HG03108 (cell line): ENCODE results near the gene NR5A1.

ENCODE experiments used
- ATAC-seq: cut with Tn5 transposase; IDR thresholded peaks from one replicate; pipeline ENCODE4 v1.9.1; 2021; ENCODE audit warnings: moderate library complexity; ENCODE audit not compliant: unreplicated experiment

NR5A1 gene

DNA sequence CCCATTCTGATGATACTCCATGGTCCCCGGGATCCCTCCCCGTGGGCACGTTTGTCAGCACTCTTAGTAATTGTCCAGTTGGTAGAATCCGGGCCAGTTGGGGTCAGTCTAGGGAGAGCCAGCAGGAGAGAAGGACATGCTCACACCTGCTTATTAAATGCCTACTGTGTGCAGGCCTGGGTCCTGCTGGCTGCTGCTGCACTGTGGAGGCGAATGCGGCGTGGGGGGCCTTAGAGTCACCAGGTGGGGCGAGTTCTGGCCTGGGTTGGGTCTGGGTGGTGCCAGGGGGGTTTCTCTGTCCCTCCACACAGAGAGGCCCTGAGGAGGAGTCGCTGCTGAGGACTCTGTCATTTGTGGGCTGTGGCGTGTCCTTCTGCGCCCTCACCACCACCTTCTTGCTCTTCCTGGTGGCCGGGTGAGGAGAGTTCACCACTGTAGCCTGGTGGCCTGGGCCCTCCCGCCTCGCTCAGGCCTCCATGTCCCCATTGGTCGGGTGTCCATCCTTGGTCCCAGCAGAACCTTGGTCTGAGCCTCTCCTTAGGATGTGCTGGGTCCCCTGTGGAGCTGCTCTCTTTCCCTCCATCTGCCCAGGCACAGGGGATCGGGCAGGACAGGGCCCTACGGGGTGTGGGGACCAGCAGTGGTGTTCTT is 39.7 kb downstream of the NR5A1 start:
- ATAC-seq: no peak

DNA sequence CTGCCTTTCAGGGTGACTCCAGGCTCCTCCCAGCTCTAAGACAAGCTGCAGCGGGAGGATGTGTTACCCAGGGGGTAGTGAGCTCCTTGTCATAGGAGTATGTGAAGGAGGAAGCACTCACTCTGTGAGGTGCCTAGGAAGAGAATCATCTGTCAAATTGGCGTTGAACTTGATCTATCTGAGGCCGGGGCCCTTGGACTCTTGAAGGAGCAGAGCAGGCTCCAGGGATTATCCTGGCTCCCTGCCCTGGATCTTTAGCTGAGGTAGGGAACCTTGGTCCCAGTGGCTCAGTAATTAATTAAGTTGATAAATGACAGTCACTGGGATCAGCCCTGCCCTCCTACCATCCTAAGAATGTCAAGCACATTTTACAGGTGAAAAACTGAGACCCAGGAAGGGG is 41.5 kb downstream of the NR5A1 start:
- no peak for ATAC-seq

DNA sequence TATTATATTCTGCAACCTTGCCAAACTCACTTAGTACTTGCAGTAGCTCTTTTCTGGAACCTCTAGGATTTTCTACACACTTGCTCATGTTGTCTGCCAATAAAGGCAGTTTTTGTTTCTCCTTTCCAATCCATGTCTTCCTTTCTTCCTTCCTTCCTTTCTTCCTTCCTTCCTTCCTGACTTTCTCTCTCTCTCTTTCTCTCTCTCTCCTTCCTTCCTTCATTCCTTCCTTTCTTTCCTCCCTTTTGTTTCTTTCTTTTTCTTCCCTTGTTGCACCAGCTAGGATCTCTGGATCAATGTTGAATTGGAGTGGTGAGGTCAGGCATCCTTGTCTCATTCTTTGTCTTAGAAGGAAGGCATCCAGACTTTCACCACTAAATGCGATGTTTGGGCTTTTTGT is 44.5 kb downstream of the NR5A1 start:
- no peak for ATAC-seq

DNA sequence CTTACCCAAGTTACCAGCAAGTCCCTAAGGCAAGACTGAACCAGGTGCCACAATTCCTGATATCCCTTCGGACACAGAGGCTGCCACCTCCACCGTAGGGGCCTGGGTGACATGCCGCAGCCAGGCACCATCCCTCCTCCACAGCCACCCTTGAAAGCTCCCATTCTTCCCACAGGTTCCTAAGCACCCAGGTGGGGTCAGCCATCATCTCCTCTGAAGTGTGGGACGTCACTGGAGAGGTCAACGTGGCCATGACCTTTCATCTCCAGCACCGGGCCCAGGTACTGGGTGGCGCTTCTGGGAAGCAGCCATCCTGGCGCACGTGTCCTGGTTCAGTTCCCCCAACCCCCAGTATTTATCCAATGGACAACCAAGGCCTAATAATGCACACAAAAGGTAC is 48.8 kb downstream of the NR5A1 start:
- ATAC-seq: no peak

DNA sequence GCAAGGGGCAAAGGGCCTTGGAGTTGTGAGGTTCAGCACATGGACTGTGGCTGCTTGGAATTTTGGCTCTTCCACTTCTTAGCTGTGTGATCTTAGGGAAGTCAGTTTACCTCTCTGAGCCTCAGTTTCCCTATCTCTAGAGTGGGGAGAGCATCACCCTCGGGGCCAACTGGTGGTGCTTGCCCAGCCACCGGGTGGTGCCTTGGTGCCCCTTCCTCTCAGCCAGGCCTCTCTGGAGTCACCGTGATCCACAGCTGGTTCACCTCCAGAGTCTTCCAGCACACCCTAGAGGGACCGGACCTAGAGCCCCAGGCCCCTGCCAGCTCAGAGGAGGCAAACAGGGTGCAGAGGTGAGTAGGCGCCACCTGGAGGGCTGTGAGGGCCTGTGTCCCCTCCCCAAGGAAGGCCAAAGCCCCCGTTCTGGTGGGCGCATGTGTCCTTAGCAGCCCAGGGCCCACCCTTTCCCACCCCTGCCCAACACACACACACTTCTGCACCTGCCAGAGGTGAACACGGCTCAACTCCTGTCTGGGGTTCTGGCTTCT is 49.2 kb downstream of the NR5A1 start:
- ATAC-seq: no peak

DNA sequence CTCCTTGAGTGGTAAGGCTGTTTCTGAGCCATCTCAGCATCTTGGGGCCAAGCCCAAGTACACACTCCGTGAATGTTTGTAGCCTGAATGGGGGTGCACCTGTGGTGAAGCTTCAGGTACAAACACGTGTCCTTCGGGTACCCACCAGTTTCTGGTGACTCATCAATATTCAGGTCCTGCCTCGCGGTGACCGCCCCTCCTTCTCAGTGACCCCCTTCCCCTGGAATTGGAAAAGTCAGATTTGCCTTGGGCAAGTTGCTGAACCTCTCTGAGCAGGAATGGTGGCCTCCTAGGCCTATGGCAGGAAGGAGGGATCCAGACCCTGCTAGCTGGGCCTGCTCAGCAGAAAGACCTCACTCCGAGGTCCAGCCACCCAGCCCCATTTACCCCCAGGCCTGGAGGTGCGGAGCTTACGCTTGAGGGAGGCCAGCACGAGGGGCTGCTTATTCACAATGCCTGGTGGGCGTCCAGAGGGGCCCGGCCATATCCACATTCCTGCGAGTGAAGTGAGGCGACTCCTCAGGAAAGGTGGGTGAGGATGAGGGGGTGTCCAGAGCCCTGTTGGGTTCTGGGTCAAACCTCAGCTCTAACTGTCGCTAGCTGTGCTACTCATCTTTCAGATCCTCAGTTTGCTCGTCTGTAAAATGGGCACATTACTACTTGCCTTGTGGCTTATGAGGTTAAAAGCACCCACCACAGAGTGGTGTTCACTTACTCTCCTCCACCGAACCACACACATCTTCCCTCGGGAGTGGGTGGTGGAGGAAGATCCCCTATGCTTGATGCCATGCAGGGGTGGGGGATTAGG is 49.9 kb downstream of the NR5A1 start:
- ATAC-seq: no peak

DNA sequence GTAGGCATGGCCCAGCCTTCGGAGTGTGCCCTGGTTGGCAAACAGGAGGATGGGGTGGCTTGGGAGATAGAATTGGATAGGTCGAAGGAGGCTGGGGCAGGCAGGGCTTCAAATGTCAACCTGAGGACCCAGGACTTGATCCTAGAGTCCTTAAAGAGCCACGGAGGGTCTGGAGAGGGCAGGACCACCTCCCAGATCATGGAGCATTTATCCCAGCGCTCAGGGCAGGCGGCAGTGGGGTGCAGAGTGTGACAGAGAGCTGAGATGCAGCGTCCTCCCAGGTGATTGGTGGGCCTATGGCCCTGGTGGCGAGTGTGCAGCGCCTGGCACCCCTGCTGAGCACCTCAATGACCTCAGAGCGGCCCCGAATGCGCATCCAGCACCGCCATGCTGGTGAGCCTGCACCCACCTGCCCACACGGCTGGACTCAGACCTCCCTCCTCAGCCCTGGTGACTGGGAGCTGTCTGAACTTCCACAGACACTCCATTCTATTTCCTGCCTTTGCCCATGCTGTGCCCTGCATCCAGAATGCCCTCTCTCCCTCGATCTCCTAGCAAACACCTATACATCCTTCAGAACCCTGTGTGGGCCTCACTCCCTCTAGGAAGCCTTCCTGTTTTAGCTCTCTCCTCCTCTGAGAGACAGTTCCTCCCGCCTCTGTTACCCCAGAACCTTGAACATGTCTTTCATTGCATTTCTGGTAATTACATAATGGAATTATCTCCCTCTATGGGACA is 50.7 kb downstream of the NR5A1 start:
- ATAC-seq: no peak

DNA sequence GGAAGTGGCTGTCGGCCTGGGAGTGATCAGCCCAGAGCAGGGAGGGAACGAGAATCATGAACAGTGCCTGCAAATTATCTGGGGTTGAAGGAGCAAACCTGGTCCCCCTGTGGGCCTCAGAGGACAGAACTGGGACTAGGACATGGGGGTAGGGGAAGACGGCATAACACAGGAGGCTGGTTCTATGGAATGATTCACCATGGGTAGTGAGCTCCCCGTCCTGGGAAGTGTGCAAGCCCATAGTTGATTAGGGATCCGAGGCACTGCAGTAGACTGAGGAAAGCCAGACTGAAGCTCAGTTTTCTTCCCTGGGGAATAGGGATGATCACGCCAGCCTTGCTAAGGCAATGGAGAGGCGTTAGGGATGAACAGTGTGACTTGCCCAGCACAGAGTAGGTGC is 51.4 kb downstream of the NR5A1 start:
- no peak for ATAC-seq

DNA sequence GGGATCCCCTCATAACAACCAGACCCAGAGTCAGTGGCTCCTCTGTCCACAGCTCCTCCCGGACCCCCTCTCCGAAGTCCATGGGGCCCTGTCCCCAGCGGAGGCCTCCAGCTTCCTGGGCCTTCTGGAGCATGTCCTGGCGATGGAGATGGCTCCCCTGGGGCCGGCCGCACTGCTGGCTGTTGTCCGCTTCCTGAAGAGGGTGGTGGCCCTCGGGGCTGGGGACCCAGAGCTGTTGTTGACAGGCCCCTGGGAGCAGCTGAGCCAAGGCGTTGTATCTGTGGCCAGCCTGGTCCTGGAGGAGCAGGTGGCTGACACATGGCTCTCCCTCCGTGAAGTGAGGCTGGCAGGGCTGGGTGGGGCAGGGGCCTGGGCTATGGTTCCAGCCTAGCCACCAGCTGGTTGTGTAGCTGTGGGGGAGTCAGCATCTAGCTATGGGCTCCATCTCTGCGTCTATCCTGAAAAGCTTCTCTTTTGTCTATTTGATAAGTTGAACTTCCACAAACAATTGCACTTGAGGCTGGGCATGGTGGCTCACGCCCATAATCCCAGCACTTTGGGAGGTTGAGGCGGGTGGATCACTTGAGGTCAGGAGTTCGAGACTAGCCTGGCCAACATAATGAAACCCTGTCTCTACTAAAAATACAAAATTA is 52.3 kb downstream of the NR5A1 start:
- no peak for ATAC-seq

DNA sequence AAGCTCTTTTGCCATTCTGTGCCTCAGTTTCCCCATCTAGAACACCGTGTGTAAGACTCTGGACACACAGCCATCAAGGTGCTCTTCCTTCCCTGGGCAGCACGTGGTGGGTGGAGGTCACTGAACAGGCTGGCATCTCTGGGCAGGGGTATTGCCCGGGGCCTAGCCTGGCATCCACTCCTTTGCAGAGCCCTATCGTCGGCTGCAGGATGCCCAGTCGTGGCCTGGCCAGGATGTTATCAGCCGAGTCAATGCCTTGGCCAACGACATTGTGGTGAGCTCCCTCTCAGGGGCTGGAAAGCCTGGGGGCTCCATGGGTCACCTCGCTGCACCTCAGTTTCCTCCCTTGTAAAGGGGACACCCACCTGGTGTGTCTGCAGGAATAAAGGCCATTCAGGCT is 52.9 kb downstream of the NR5A1 start:
- ATAC-seq: no peak

DNA sequence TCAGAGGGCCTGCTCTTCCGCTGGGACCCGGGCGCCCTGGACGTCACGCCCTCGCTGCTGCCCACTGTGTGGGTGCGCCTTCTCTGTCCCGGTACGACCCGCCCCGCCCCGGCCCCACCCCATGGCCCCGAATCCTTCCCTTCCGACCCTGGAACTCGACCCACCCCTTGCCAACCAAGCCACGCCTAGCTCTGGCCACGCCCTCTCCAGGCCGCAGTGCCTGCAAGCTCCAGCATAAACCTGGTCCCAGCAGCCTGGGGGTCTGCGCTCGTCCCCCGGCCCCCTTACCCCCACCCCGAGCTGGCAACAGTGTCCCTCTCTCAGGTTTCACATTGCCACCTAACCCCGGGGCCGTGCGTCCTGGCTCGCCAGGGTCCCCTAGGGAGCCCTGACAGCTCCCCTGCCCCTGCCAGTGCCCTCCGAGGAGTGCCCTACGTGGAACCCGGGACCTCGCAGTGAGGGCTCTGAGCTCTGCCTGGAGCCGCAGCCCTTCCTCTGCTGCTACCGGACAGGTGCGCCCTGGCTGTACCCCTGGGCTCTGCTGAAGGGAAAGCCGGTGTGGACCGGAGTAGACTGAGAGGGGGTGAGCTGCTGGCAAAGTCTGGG is 53.5 kb downstream of the NR5A1 start:
- ATAC-seq: no peak

DNA sequence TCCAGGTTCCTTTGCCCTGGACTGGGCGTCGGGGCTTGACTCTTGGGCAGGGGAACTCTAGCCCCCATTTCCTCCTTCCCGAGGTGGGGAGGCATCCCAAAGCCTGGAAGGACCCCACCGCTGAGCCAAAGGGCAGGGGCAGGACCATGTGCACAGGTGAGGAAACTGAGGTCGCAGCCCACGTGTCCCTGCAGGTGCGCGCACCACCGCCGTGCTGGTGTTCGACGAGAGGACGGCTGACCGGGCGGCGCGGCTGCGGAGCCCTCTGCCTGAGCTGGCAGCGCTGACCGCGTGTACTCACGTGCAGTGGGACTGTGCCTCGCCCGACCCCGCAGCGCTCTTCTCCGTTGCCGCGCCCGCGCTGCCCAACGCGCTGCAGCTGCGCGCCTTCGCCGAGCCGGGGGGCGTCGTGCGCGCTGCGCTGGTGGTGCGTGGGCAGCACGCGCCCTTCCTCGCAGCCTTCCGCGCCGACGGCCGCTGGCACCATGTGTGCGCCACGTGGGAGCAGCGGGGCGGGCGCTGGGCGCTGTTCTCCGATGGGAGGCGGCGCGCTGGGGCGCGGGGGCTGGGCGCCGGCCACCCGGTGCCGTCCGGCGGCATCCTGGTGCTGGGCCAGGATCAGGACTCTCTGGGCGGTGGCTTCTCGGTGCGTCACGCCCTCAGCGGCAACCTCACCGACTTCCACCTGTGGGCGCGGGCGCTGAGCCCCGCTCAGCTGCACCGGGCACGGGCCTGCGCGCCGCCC is 54.2 kb downstream of the NR5A1 start:
- ATAC-seq: no peak

DNA sequence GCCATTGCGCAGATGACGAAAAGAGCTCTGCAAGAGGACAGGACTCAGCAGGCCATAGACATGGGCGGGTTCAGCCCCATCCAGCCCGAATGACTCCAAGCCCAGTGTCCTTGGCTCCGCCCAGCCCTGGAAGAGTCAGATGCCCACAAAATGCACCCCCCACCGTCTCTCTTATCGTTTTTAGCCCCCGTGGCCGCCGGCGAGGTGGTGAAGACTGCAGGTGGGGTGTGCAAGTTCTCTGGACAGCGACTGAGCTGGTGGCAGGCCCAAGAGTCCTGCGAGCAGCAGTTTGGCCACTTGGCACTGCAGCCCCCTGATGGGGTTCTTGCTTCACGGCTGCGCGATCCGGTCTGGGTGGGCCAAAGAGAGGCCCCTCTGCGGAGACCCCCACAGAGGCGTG is 54.9 kb downstream of the NR5A1 start:
- no peak for ATAC-seq

DNA sequence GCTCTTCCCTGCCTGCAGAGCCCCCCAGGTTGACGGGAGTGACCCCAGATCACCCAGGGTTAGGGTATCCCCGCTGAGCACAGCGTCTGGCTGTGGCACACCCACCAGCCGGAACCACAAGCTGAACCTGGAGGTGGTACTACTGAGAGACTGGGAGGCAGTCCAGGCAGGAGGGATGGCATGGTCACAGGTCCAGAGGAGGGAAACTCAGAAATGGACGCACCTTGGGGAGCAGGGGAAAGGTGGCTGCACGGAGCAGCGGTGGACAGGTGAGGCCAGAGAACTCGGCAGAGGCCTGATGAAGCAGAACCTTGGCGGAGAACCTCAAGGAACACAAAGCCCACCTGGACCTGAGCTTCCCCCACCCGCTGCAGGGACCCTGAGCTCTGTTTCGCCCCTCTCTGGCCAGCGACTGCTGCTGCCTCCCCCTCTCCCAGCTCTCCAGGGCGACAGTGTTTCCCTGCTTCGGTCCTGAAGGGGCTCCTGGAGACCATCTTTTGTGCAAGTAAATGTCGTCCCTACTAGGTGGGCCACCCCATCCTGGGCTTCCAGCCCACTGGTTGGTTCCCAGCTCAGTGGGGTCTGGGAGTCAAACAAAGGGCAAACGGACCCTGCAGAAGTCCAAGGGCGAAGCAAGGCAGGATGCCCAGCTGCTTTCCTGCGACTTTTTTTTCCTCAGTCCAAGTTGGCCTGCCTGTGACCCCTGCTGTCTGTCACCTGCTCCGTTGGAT is 56.1 kb downstream of the NR5A1 start:
- no peak for ATAC-seq

DNA sequence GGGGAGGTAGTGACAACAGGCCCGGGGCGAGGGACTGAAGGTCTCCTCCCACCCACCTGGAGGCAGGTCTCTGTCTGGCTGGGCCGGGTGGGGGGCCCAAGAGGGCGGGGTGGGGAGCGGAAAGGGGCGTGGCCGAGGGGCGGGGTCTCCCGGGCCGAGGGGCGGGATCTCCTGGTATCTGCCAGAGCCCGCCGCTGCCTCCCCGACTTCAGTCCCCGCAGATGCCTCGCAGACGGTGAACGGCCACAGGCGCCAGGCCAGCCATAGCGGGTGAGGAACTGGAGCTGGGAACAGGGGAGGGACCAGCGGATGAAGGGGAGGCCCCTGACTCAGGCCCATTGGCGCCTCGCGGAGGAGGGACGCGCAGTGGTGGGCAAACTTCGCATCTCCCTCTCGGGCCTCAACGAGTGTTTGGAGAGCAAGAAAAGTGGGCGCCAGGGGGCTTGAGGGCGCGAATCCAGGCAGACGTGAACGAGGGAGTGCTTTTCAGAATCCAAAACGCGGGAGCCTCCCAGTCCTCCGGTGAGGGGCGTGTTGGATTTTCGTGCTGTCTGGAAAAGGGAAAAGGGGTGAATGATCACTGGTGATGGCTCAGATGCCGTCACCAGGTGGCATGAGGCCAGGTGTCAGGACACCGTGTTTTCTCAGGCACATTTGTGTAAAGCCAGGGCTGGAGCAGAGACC is 56.8 kb downstream of the NR5A1 start, which contains the start of gene ADGRD2:
ADGRD2 (plus strand) TSS at position 211 of the 684 bp plus-strand sequence. CDS start 1,216 bp downstream, outside the sequence.
- no peak for ATAC-seq

DNA sequence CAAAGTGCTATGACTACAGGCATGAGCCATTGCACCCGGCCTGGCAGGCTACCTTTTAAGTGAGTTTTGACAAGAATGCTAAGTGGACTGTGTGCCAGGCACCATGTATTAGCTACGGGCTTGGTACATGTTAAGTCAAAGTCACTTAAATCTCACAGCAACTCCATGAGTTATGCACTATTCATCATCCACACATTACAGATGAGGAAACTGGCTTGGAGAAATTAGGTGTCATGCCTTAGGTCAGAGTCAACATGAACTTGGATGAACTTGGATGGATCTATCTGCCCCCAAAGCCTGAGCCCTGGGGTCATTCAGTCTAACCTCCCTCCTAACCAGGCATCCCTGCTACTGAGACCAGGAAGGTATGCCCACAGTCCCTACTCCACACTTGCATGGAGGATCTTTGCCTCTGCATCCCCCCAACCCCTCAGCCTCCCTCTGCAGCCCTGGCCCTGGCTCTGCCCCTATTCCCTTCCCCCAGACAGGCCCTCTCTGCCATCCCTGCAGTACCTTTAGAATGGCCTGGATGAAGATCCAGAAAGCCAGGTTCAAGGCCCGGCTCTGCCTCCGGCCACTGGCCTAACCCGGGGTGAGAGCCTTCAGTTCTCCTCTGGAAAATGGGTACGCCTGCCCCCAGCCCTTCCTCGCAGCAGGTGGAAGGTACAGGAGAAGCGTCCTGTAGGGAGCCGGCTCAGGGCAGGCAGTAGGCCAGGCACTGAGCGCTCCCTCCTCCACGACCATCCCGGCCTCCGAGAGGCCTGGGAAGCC is 57.6 kb downstream of the NR5A1 start:
- ATAC-seq: no peak

DNA sequence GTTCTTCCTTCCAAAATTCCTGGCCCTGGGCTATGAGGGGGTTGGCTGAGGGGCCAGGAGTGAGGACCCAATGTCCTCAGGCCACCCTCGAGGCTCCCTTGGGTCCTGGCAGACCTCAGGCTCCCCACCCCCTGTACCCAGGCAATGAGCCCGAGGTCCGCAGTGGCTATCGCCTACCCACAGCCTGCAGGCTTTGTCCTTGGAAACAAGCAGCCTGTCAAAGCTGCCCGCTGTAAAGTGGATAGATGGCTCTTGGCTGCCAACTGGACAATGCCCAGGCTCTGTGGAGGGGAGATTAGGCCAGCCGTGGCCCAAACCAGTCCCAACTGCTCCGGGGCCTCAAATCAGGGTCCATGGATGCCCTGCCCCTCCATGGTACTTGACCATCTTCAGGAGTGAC is 59.2 kb downstream of the NR5A1 start:
- no peak for ATAC-seq

DNA sequence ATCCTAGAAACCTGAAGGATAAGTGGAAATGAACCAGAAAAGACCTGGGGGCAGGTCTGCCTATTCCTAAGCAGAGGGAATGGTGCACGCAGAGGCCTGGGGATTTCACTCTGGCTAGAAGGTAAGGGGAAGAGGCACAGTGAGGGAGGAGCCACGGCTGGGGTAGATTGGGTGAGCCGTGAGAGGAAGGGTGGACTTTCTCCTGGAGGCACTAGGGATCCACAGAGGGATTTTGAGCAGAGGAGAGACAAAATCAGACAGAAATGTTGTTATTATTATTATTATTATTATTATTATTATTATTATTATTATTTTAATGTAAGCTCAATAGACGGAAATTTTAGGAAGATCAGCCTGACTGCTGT is 59.9 kb downstream of the NR5A1 start:
- no peak for ATAC-seq
